ENCODE measurements around the gene ENTPD8.

ENTPD8 gene

GRCh38 chr9:137433349-137433915 lies 7.7 kb downstream of the ENTPD8 start:
- no peak for TF ChIP-seq GLIS3 (CRISPR knock-in tag; IDR thresholded peaks at IDR 0.05)
- TF ChIP-seq ZNF565 (CRISPR knock-in tag; conservative IDR thresholded peaks at IDR 0.05; ENCODE audit: low read depth) = no peak
- no peak for TF ChIP-seq TSHZ2 (CRISPR knock-in tag; IDR thresholded peaks at IDR 0.05)
- TF ChIP-seq CSRNP3 (CRISPR knock-in tag; IDR thresholded peaks at IDR 0.05) = no peak
- TF ChIP-seq BACH2 (CRISPR knock-in tag; IDR thresholded peaks at IDR 0.05; ENCODE audit: borderline replicate concordance) = no peak
- TF ChIP-seq ZNF70 (CRISPR knock-in tag; IDR thresholded peaks at IDR 0.05) = no peak
- TF ChIP-seq CSDC2 (CRISPR knock-in tag; IDR thresholded peaks at IDR 0.05) = no peak
- TF ChIP-seq ESRRG (CRISPR knock-in tag; IDR thresholded peaks at IDR 0.05) = no peak
- TF ChIP-seq TOX (CRISPR knock-in tag; IDR thresholded peaks at IDR 0.05; ENCODE audit: borderline replicate concordance) = no peak
- no peak for TF ChIP-seq POU6F1 (CRISPR knock-in tag; IDR thresholded peaks at IDR 0.05; ENCODE audit: borderline replicate concordance, low read depth)
- TF ChIP-seq PPARA (CRISPR knock-in tag; IDR thresholded peaks at IDR 0.05; ENCODE audit: borderline replicate concordance) = no peak
- no peak for TF ChIP-seq ZC3H10 (CRISPR knock-in tag; IDR thresholded peaks at IDR 0.05)
- ATAC-seq = no peak

GRCh38 chr9:137432687-137433348 lies 8.3 kb downstream of the ENTPD8 start:
- TF ChIP-seq ZNF8 (CRISPR knock-in tag; IDR thresholded peaks at IDR 0.05) = no peak
- TF ChIP-seq ZNF70 (CRISPR knock-in tag; IDR thresholded peaks at IDR 0.05) = no peak
- TF ChIP-seq RARB (CRISPR knock-in tag; IDR thresholded peaks at IDR 0.05) = no peak
- TF ChIP-seq CSRNP3 (CRISPR knock-in tag; IDR thresholded peaks at IDR 0.05) = no peak
- no peak for TF ChIP-seq OSR1 (CRISPR knock-in tag; IDR thresholded peaks at IDR 0.05)
- TF ChIP-seq ARNTL (CRISPR knock-in tag; IDR thresholded peaks at IDR 0.05; ENCODE audit: borderline replicate concordance, low read depth) = no peak
- no peak for TF ChIP-seq ISL1 (CRISPR knock-in tag; IDR thresholded peaks at IDR 0.05)
- no peak for TF ChIP-seq CREB5 (CRISPR knock-in tag; IDR thresholded peaks at IDR 0.05; ENCODE audit: low read depth)
- TF ChIP-seq GLIS3 (CRISPR knock-in tag; IDR thresholded peaks at IDR 0.05) = no peak
- no peak for TF ChIP-seq BACH2 (CRISPR knock-in tag; IDR thresholded peaks at IDR 0.05; ENCODE audit: borderline replicate concordance)
- TF ChIP-seq TSHZ2 (CRISPR knock-in tag; IDR thresholded peaks at IDR 0.05) = no peak
- no peak for TF ChIP-seq SNAI2 (CRISPR knock-in tag; IDR thresholded peaks at IDR 0.05)
- TF ChIP-seq ZNF565 (CRISPR knock-in tag; conservative IDR thresholded peaks at IDR 0.05; ENCODE audit: low read depth) = no peak
- TF ChIP-seq ZFP3 (CRISPR knock-in tag; IDR thresholded peaks at IDR 0.05) = no peak
- ATAC-seq = no peak

Data from SK-N-SH treated with all-trans-retinoic acid at 6 μM for 48 hours (cell line).